A549 (cell line): ENCODE data around the gene EPDR1. TPM values are rescaled to one million over a fixed set of nuclear protein-coding genes. Genes with fewer than 3 reads are reported as not detected.

Source experiments
- ATAC-seq, 2 experiments: fragments of 200-7000 bp in 1 of 2; fragments of >200 bp in 1 of 2; cut with Nextera tagmentation in 1 of 2; cut with Tn5 transposase in 1 of 2; 3 replicates each; pipeline versions ENCODE4 v1.8.0 to v1.9.1; 2018 to 2020; ENCODE audit warnings: mild to moderate bottlenecking in 1 of 2, moderate library complexity in 1 of 2
- CTCF ChIA-PET: fragments of 300-600 bp; sonication (Branson Sonifier 250); formaldehyde crosslinking; extraction: SDS; loops from one replicate; lab custom pipeline; 2021; ENCODE audit warnings: antibody characterized with exemption, inconsistent platforms; lab: Yijun Ruan, JAX
- POLR2A ChIA-PET: fragments of 350-600 bp; formaldehyde crosslinking; extraction: SDS; loops from one replicate; lab custom pipeline; 2021; ENCODE audit warnings: antibody characterized with exemption, inconsistent platforms; lab: Yijun Ruan, JAX
- DNase-seq, 2 experiments: peaks; one replicate each; pipeline versions ENCODE4 v3.0.0 to v3.0.0-alpha.2; 2011 to 2016; ENCODE audit warnings: low read depth in 1 of 2, low spot score in 1 of 2
- FAIRE-seq: peaks from 2 replicates; lab custom pipeline; 2011; peaks lifted over from hg19 to GRCh38; lab: Jason Lieb, UNC
- H3K27ac ChIP-seq, 2 experiments: fragments of >200 bp; sonication (Bioruptor Twin); formaldehyde crosslinking; 3 replicates each; pipeline ENCODE4 v1.5.1; 2016 to 2017
- H3K4me1 ChIP-seq: fragments of >200 bp; sonication (Bioruptor Twin); formaldehyde crosslinking; 3 replicates; pipeline ENCODE4 v1.6.1; 2016
- H3K4me2 ChIP-seq: fragments of >200 bp; sonication (Bioruptor Twin); formaldehyde crosslinking; 3 replicates; pipeline ENCODE4 v1.6.1; 2016
- H3K4me3 ChIP-seq: fragments of >200 bp; sonication (Bioruptor Twin); formaldehyde crosslinking; 3 replicates; pipeline ENCODE4 v1.5.1; 2016
- H3K9me3 ChIP-seq: fragments of >200 bp; sonication (Bioruptor Twin); formaldehyde crosslinking; 3 replicates; pipeline ENCODE4 v1.6.1; 2016
- CEBPB ChIP-seq, 2 experiments: fragments of >200 bp in 1 of 2; sonication (Bioruptor Twin) in 1 of 2; formaldehyde crosslinking in 1 of 2; IDR thresholded peaks; 2 replicates each; pipeline ENCODE4 v1.6.1; 2012 to 2016
- EHMT2 ChIP-seq: fragments of 200-600 bp; sonication (generic); IDR thresholded peaks from 2 replicates; pipeline ENCODE4 v1.6.1; 2016; ENCODE audit warnings: antibody characterized with exemption, low read depth, mild to moderate bottlenecking, moderate library complexity
- ESRRA ChIP-seq: fragments of 150-350 bp; IDR thresholded peaks from 2 replicates; pipeline ENCODE4 v1.6.1; 2014; ENCODE audit warnings: mild to moderate bottlenecking, low read length, borderline replicate concordance
- FOSL2 ChIP-seq, 2 experiments: fragments of 450-650 bp in 1 of 2; fragments of >200 bp in 1 of 2; sonication (Bioruptor Twin) in 1 of 2; formaldehyde crosslinking; IDR thresholded peaks; 2 replicates each; pipeline versions ENCODE4 v1.5.0 to v1.6.1; 2016 to 2020; ENCODE audit warnings: mild to moderate bottlenecking in 1 of 2, moderate library complexity in 1 of 2
- FOXS1 ChIP-seq: fragments of 250-450 bp; sonication (Bioruptor Pico); IDR thresholded peaks from 2 replicates; pipeline ENCODE4 v1.5.0; 2020; ENCODE audit warnings: mild to moderate bottlenecking, moderate library complexity
- GATA3 ChIP-seq: IDR thresholded peaks from 2 replicates; pipeline ENCODE4 v1.6.1; 2012; ENCODE audit warnings: borderline replicate concordance
- HEYL ChIP-seq: fragments of 250-450 bp; sonication (Bioruptor Pico); IDR thresholded peaks from 2 replicates; pipeline ENCODE4 v1.8.0; 2021; ENCODE audit warnings: mild to moderate bottlenecking, moderate library complexity
- HOXA7 ChIP-seq: fragments of 250-450 bp; sonication (Bioruptor Pico); IDR thresholded peaks from 2 replicates; pipeline ENCODE4 v1.5.0; 2020; ENCODE audit warnings: mild to moderate bottlenecking, moderate library complexity
- JUN ChIP-seq, 2 experiments: fragments of >200 bp; sonication (Bioruptor Twin); formaldehyde crosslinking; IDR thresholded peaks; 2 replicates in 1 of 2; 3 replicates in 1 of 2; pipeline ENCODE4 v1.6.1; 2016 to 2017
- JUNB ChIP-seq: fragments of >200 bp; sonication (Bioruptor Twin); formaldehyde crosslinking; IDR thresholded peaks from 2 replicates; pipeline ENCODE4 v1.6.1; 2016
- MAFK ChIP-seq: fragments of 450-650 bp; IDR thresholded peaks from 2 replicates; pipeline ENCODE4 v1.6.1; 2014; ENCODE audit not compliant: partially characterized antibody
- MAZ ChIP-seq: fragments of 150-350 bp; IDR thresholded peaks from 2 replicates; pipeline ENCODE4 v1.6.1; 2014; ENCODE audit warnings: antibody characterized with exemption, low read depth, low read length, borderline replicate concordance
- POLR2A ChIP-seq: IDR thresholded peaks from 2 replicates; pipeline ENCODE4 v1.6.1; 2012; ENCODE audit warnings: mild to moderate bottlenecking, low read length
- POLR2AphosphoS2 ChIP-seq: conservative IDR thresholded peaks from 2 replicates; pipeline ENCODE4 v1.6.1; 2012; ENCODE audit warnings: low read length, improper control_type of control experiment, inconsistent platforms
- RAD21 ChIP-seq, 2 experiments: fragments of >200 bp in 1 of 2; sonication (Bioruptor Twin) in 1 of 2; formaldehyde crosslinking in 1 of 2; IDR thresholded peaks in 1 of 2; conservative IDR thresholded peaks in 1 of 2; 2 replicates in 1 of 2; 3 replicates in 1 of 2; pipeline ENCODE4 v1.6.1; 2012 to 2018; ENCODE audit warnings: inconsistent platforms in 1 of 2
- RARB ChIP-seq: fragments of 250-450 bp; sonication (Bioruptor Pico); IDR thresholded peaks from 2 replicates; pipeline ENCODE4 v1.8.0; 2021; ENCODE audit warnings: mild to moderate bottlenecking, moderate library complexity
- RCOR1 ChIP-seq: fragments of 150-350 bp; IDR thresholded peaks from 2 replicates; pipeline ENCODE4 v1.6.1; 2014; ENCODE audit warnings: antibody characterized with exemption, low read length, low read depth
- RNF2 ChIP-seq: fragments of 200-600 bp; sonication (generic); IDR thresholded peaks from 2 replicates; pipeline ENCODE4 v1.6.1; 2016; ENCODE audit warnings: low read depth, mild to moderate bottlenecking, antibody characterized with exemption, moderate library complexity, borderline replicate concordance
- SMC3 ChIP-seq: fragments of >200 bp; sonication (Bioruptor Twin); formaldehyde crosslinking; IDR thresholded peaks from 3 replicates; pipeline ENCODE4 v1.6.1; 2018; ENCODE audit warnings: inconsistent platforms
- SREBF2 ChIP-seq: fragments of 450-650 bp; IDR thresholded peaks from 2 replicates; pipeline ENCODE4 v1.6.1; 2014; ENCODE audit warnings: mild to moderate bottlenecking, moderate library complexity
- TP53 ChIP-seq: fragments of 250-450 bp; sonication (Bioruptor Pico); IDR thresholded peaks from 2 replicates; pipeline ENCODE4 v1.5.0; 2021; ENCODE audit warnings: mild to moderate bottlenecking, moderate library complexity
- ZFP36 ChIP-seq: fragments of 450-650 bp; IDR thresholded peaks from 2 replicates; pipeline ENCODE4 v1.6.1; 2014; ENCODE audit warnings: borderline replicate concordance; ENCODE audit not compliant: partially characterized antibody
- ZNF302 ChIP-seq: fragments of 250-450 bp; sonication (Bioruptor Pico); IDR thresholded peaks from 2 replicates; pipeline ENCODE4 v1.9.0; 2021; ENCODE audit warnings: inconsistent platforms, mild to moderate bottlenecking, moderate library complexity
- WGBS: methylation state at CpG from one replicate; pipeline ENCODE4 v1.1.6; 2017; ENCODE audit errors: missing lambda C conversion rate; 5-methylcytosine and 5-hydroxymethylcytosine counted together
- polyA plus RNA-seq, 4 experiments: library from polyadenylated mRNA; depleted of rRNA in 3 of 4; stranded (reverse); fragments of >200 nt; fragmentation: RNase III in 1 of 4; extraction: RNeasy Plus Mini Kit Qiagen cat#74134 plus additional on column Dnase treatment in 1 of 4; gene quantifications; 2 replicates in 3 of 4; 3 replicates in 1 of 4; pipeline ENCODE4 v1.2.3, GENCODE V29; 2011 to 2017
- TF ChIP-seq, protein P1 (sequence below): fragments of >200 bp; sonication (Bioruptor Twin); formaldehyde crosslinking; IDR thresholded peaks from 3 replicates; pipeline ENCODE4 v1.6.1; 2016
- TF ChIP-seq, protein P2 (sequence below): fragments of >200 bp; sonication (Bioruptor Twin); formaldehyde crosslinking; IDR thresholded peaks from 2 replicates; pipeline ENCODE4 v1.6.1; 2016
- TF ChIP-seq, protein P3 (sequence below): fragments of 250-450 bp; sonication (Bioruptor Pico); IDR thresholded peaks from 2 replicates; pipeline ENCODE4 v1.5.0; 2020; ENCODE audit warnings: low read depth, mild to moderate bottlenecking, moderate library complexity

EPDR1 gene
- polyA plus RNA-seq, 2 of the 4 experiments (the other 2 are of a cell fraction) = 101 to 112 TPM

DNA sequence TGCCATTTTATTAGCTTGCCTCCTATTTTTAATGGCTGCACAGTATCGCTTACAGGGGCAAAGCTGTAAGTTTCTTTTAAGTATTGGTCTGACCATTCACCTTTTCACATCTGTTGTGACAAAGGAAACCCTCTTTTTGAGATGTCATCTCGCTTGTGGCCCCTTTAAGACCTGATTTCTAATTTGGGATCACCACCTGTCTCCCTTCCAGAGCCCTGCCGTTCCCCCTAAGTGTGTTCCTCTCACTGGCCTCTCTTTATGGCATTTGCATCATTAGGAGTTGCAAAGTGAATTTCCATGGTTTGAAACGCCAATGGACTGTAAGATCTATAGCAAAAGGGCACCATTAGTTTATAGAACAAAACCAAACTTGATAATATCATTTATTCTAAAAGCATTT lies 1.4 kb downstream of the EPDR1 start:
- H3K9me3 ChIP-seq = peaks cover 22% of the 10 kb centered on the region
- no peak for FAIRE-seq
- CTCF ChIA-PET = interaction anchor here (0.6 to 6.6 kb wide), 8 partner anchors 11 to 377 kb away, joined by 3 to 159 read pairs (median 4); no protein-coding TSS in a partner anchor

DNA sequence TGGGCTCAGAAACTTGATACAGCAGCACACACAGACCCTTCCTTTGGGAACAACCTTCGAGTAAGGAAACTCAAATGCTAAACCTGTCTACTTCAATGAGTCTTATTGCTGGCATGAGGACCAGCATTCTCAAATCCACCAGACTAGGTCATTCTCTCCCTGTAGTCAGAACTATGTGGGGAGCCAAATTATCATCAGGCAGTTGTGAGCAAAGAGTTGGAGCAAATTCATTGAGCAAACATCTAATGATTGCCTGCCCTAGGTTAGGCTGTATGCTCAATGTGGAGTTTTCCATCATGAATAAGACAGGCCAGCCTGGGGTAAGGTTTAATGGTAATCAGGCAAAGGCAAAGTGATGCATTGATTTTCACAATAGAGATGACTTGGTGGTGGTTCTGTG lies 3.6 kb downstream of the EPDR1 start:
- FAIRE-seq = no peak
- WGBS = 100% methylated on average over 1 of the region's 1 CpG

More for the DNA sequence above, 1.4 kb downstream of the EPDR1 start:
- Histone ChIP-seq H3K27ac (peak overlapping the region; percentile 98 to 99), H3K4me2 (peak overlapping the region; percentile 96), H3K4me3 (peak overlapping the region; percentile 78), H3K4me1 (peaks cover 24% of the 10 kb centered on the region)
- POLR2A ChIA-PET = interaction anchor here (0.8 to 2.7 kb wide), 4 partner anchors 9 to 294 kb away, joined by 4 to 11 read pairs (median 8); partner anchors contain the start of gene STARD3NL
- no peak for TF ChIP-seq RCOR1
- no peak for TF ChIP-seq ZFP36
- TF ChIP-seq GATA3 = no peak
- TF ChIP-seq ESRRA = no peak
- WGBS = 16% methylated on average over 4 of the region's 4 CpGs
- DNase-seq (no peak), ATAC-seq (no peak)

DNA sequence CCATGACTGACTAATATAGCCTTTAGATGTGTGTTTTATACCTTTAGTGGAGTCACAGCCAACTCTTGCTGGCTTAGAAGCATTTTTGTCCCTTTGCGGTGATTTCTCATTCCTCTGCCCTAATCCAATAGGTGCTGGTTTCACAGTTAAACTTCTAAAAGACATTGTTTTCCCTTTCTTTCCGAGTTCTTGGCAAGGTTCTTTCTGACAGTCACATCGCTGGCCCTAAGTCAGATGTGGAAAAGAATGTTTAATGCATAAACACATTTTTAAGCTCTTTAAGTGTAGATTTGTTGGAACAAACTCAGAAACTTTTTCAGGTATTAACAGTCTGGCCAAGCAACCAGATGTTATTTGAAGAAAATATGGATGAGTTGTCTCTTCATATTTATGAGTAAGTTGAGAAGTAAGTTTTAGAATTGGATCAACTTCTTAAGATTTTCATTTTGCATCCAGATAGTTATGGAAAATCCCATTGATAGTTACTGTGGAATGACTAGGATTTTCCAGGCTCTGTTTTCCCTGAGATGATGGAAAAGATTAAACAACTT lies 4.1 kb downstream of the EPDR1 start:
- CTCF ChIA-PET = no interaction called here
- TF ChIP-seq JUN (IDR thresholded peaks at IDR 0.05) (no peak), EHMT2 (no peak), JUNB (no peak), FOSL2 (IDR thresholded peaks at IDR 0.05) (no peak), FOSL2 (CRISPR knock-in tag; IDR thresholded peaks at IDR 0.05) (no peak), SREBF2 (no peak), HOXA7 (CRISPR knock-in tag) (no peak), RAD21 (conservative IDR thresholded peaks at IDR 0.05 in 1 of 2, IDR thresholded peaks at IDR 0.05 in 1 of 2) (no peak)
- TF ChIP-seq, protein P1, sequence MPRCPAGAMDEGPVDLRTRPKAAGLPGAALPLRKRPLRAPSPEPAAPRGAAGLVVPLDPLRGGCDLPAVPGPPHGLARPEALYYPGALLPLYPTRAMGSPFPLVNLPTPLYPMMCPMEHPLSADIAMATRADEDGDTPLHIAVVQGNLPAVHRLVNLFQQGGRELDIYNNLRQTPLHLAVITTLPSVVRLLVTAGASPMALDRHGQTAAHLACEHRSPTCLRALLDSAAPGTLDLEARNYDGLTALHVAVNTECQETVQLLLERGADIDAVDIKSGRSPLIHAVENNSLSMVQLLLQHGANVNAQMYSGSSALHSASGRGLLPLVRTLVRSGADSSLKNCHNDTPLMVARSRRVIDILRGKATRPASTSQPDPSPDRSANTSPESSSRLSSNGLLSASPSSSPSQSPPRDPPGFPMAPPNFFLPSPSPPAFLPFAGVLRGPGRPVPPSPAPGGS = no peak
- ATAC-seq (no peak), FAIRE-seq (no peak), DNase-seq (no peak)
- peaks cover 42% of the 10 kb centered on the region for H3K4me1 ChIP-seq
- POLR2A ChIA-PET = no interaction called here
- no peak overlapping the region for H3K27ac ChIP-seq
- peaks cover 22% of the 10 kb centered on the region for H3K9me3 ChIP-seq
- H3K4me3 ChIP-seq = no peak overlapping the region
- H3K4me2 ChIP-seq = no peak overlapping the region
- WGBS = 90% methylated on average over 3 of the region's 3 CpGs

More for the DNA sequence above, 3.6 kb downstream of the EPDR1 start:
- Histone ChIP-seq H3K4me1 (peaks cover 36% of the 10 kb centered on the region), H3K4me2 (no peak overlapping the region), H3K4me3 (no peak overlapping the region), H3K9me3 (peaks cover 22% of the 10 kb centered on the region), H3K27ac (no peak overlapping the region)
- no peak for TF ChIP-seq POLR2AphosphoS2
- no peak for TF ChIP-seq RAD21 (conservative IDR thresholded peaks at IDR 0.05 in 1 of 2, IDR thresholded peaks at IDR 0.05 in 1 of 2)
- no peak for TF ChIP-seq TP53 (CRISPR knock-in tag)
- no peak for TF ChIP-seq RARB
- no peak for TF ChIP-seq MAZ
- no peak for TF ChIP-seq SMC3
- no peak for TF ChIP-seq RNF2
- no peak for TF ChIP-seq RCOR1
- no peak for TF ChIP-seq MAFK
- TF ChIP-seq POLR2A = no peak
- TF ChIP-seq, protein P2, sequence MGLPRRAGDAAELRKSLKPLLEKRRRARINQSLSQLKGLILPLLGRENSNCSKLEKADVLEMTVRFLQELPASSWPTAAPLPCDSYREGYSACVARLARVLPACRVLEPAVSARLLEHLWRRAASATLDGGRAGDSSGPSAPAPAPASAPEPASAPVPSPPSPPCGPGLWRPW = no peak
- TF ChIP-seq ZNF302 (CRISPR knock-in tag) = no peak
- TF ChIP-seq, protein P3, sequence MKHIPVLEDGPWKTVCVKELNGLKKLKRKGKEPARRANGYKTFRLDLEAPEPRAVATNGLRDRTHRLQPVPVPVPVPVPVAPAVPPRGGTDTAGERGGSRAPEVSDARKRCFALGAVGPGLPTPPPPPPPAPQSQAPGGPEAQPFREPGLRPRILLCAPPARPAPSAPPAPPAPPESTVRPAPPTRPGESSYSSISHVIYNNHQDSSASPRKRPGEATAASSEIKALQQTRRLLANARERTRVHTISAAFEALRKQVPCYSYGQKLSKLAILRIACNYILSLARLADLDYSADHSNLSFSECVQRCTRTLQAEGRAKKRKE = no peak
- TF ChIP-seq FOXS1 (CRISPR knock-in tag) = no peak
- TF ChIP-seq CEBPB (IDR thresholded peaks at IDR 0.05) = no peak
- no peak for TF ChIP-seq HEYL (CRISPR knock-in tag)
- DNase-seq (no peak), ATAC-seq (no peak)
- ChIA-PET POLR2A (no interaction called here), CTCF (interaction anchor here (0.7 kb wide), 1 partner anchor 183 kb away, joined by 3 read pairs; no protein-coding TSS in a partner anchor)
